ENCODE measurements around the gene PACSIN2. TPM values are rescaled to one million over a fixed set of nuclear protein-coding genes. Genes with fewer than 3 reads are reported as not detected.

Gene PACSIN2
- polyA plus RNA-seq, 4 donors: 37.4 to 68.4 (median 63.4) TPM

DNA sequence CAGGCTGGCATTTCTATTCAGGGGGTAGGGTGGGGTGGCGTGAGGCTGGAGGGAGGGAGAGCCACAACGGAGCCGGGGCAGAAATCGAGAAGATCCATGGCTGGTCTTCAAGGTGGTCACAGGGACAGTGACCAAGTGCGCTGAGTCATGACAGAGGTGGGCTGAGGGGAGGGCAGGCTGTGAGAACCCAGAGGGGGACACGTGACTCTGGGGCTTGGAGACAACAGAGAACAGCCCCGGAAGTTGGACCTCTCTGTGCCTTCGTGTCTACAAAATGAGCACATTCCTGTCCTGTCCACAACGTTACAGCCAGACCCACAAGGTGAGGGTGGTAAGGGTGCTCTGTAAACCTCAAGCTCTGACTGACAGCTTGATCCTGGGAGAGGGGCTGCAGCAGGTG is 122.8 kb downstream of the PACSIN2 start:
- no peak for DNase-seq (ENCODE audit: low read depth in 4 of 4, low spot score in 3 of 4)

DNA sequence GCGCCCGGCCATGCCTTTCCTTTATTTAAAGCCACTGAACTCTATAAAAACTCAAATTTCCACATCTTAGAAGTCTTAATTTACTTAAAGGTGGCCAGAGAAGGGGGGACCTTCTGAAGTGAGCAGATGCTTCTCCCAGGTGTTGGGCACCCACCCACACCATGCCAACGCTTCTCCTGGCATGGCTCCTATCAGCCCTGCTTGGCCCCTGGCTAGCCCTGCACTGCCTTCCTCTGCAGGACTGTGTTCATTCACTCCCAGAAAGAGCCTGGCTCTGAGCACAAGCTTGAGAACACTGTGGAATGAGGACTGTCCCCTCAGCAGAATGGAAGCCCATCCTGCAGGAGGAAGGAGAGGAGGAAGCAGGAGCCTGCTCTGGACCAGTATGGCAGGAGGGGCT is 123.3 kb downstream of the PACSIN2 start:
- DNase-seq (ENCODE audit: low read depth in 4 of 4, low spot score in 3 of 4): no peak

DNA sequence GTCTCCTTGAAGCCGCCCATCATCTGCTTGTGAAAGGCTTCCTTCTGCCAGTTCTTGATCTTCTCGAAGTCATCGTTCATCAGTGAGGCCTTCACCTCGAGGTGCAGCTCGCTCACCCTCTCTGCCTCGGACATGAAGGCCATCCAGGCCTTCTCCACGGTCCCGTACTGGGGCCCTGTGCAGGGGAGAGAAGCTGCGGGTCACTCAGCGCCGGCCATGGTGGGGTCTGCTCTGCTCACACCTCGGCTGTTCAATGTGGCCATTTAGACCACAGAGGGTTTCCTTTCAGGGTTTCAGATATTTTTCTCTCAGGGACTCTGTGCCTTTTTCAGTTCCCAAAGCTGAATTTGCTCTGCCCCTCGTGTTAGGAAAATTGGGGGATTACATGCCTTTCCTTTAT is 123.9 kb downstream of the PACSIN2 start:
- no peak for DNase-seq (ENCODE audit: low read depth in 4 of 4, low spot score in 3 of 4)

DNA sequence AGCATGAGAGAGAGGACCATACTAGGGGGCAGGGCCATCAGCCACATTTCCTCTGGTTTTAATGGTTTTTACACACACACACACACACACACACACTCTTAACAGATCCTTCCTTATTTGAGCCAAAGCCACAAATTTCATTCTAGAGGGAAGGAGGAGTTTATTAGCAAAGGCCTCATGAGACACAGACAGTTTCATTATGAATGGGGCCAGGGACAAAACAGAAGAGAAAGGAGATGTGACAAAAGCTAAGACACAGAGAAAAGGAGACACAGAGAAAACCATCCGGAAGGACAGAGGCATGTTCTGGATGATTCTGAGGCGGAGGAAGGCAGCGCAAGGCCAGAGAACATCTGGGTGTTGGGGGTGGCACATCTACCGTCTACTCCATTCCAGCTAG is 125.6 kb downstream of the PACSIN2 start:
- no peak for DNase-seq (ENCODE audit: low read depth in 4 of 4, low spot score in 3 of 4)

DNA sequence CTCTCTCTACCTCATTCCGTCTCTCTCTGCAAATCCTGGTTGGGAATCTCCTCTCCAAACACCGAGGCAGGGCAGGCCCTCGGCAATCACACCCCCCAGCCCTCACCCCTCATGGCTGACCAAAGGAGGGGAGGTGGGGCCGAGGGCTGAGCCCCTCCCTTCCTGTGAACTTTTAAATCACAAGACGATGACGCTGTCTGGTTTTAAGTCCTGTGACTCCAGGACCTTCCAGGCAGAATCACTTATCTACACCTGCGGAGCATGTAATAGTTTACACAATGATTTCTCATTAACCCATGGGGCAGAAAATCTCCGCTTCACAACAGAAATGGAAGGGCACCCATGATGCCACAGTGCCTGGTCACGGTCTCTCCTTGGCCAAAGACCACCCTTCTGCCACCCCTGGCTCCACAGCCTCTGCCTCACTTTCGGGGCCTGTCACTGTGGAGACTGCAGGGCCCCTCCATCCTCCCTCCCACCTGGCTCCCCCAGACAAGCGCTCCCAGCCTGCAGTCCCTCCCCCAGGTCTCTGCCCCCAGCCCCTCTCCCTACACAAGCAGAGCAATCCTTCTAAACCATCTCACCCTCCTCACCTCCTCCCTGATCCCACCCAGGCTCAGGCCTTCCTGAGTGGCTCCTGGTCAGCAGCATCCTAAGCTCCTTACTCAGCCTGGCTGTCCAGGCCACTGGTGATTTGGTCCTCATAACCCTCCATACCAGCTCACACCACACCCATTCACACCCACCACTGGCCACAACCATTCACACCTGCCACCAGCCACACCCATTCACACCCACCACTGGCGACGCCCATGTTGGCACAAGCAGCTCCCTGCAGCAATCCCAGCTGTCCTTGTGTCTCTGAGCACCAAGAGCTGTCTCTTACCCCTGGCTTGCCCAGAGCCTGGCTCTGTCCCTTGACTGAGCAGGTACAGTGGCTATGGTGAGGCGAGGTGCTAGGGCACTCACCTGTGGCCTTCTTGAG is 127.1 kb downstream of the PACSIN2 start:
- DNase-seq (ENCODE audit: low read depth in 4 of 4, low spot score in 3 of 4): no peak

DNA sequence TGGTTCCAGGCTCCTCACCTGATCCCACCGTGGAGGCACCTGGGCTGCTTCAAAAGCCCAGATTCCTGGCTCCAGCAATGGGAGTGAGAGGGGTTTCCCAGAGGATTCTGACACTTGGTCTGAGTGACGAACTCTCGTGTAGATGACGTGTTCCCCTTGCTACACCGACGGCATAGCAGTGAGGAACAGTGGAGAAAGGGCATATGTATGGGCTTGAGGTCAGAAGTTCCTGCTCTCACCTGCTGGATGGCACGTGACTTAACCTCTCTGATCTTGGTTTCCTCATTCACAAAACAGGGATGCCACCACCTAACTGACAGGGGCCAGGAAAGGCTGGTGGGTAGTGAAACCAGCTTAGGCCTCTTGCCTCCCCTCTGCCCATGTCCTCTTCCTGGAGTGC is 127.8 kb downstream of the PACSIN2 start:
- DNase-seq (ENCODE audit: low read depth in 4 of 4, low spot score in 3 of 4): no peak

DNA sequence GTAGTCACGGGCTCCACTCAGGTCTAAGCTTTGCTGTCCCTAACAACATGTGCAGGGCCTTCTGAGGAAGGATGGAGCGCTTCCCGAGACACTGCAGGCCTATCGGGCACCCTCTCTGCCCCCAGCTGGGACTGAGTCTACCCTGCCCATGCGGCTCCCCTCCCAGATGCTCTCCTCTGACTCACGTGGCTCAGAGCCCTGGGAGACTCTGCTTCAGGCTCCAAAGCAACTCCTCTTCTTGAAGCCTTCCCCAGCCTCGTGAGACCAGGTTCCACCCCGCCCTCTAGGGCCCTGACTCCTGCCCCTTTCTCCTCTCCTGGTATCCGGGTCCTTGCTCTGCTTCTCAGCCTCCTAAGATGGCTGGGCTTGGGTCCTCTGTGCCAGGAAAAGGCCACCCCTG is 129.5 kb downstream of the PACSIN2 start:
- DNase-seq (ENCODE audit: low read depth in 4 of 4, low spot score in 3 of 4): no peak

DNA sequence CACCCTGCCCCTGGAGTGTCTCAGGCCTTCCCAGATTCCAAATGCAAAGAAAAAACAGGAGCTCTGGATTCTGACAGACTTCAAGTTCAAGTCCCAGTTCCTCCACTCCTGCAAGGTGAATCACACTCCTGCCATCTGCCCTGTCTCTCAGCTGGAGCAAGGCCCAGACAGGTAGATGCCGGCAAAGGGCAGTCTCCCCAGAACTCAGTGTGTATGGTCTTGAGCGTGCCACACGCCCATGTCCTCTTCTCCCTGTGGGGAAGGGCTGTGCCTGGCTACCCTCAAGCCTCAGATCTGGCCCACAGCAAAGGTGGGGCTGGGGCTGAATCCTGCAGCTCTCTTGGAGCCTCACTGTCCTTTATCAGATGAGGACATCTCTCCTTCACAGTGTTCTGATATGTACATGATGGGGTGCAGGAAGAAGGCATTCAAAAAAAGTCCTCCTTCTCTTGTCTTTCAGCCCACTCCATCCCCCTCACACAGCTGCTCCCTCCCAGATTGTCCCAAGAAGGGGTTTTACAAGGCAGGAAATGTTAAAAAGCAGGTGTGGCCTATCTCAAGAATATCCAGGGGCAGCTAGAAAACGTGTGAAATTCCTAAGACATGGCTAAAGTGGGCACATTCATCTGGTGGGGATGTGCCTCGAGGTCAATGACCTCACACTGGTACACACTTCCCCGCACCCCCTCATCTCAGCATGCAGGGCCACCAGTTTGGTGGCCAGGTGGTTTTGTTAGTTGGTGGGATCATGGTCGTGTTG is 130.2 kb downstream of the PACSIN2 start:
- no peak for DNase-seq (ENCODE audit: low read depth in 4 of 4, low spot score in 3 of 4)

DNA sequence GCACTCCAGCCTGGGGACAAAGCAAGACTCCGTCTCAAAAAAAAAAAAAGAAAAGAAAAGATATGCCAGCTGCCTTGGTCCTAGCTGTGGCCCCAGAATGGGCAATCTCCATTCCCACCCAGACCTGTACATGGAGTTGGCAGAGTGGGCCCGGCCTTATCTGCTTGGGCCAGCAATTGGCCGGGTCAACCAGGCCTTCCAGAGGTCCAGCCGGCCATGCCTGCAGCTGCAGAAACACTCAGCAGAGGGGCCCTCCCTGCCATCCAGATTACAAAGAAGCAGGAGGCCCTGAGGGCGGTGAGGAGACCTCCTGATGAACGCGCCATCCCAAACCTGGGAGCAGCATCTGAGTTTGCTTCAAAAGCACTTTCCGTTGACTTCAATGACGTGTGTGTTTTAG is 131.0 kb downstream of the PACSIN2 start:
- no peak for DNase-seq (ENCODE audit: low read depth in 4 of 4, low spot score in 3 of 4)

DNA sequence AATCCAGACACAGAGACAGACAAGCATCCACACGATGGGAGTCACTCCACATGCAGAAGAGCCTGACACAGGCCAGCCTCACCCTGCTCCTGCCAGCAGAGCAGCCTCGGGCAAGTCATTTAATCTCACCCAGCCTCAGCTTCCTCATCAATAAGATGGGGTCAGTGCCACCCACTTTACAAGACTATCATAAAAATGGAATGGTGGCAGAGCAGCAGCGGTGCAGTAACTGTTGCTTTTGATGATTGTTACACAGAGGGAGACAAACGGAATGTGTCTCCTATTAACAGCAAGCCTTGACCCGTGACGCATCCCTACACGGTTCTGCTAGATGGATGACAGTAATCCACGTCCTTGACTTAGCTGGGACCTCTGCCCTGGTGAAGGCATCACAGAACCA is 131.8 kb downstream of the PACSIN2 start:
- DNase-seq (ENCODE audit: low read depth in 4 of 4, low spot score in 3 of 4): no peak

DNA sequence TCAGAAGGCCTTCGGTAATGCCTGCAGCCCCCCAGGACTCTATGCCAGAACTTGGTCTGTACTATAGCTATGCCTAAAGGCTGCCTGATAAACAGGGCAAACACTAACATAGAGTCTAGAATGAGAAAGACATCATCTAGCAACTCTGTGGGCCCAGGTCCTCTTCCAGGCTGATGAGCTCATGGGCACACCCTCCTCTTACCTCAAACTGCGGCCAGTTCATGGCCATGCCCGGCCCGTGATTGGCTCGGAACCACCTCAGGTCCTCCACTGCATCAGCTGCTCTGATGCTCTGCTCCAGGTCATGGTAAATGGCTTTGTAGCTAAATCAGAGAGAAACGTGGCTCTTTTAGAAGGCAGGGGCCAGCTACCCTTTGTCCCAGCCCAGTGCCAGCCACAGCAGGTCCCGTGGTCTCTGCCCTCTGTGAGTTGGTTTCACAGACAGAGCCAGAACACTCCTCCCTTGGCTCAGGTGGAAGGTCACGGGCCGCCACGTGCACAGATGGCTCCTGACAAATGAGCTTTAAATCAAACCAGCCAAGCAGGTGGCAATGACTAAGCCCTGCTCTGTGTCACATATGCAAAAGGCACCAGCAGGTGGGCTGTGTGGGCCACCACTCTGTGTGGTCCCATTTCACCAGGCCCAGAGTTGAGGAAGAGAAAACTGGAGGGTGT is 132.8 kb downstream of the PACSIN2 start:
- DNase-seq (ENCODE audit: low read depth in 4 of 4, low spot score in 3 of 4): no peak

DNA sequence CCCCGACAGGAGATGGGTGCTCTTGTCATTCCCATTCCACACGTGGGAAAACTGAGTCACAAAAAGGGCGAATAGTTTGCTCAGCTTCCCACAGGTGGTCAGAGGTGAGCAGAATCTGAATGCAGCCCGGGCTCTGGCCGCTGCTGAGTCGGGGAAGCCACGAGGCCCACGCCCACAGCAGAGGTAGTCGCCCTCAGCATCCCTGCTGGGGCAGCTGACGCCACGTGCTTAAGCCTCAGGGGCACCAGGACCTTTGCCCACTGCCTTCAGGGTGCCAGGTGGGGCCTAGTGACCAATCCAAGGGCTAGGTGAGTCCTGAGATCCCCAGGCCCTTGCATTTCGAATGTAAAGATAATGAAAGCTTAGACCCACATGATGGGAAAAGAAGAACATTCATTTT is 133.7 kb downstream of the PACSIN2 start:
- no peak for DNase-seq (ENCODE audit: low read depth in 4 of 4, low spot score in 3 of 4)

DNA sequence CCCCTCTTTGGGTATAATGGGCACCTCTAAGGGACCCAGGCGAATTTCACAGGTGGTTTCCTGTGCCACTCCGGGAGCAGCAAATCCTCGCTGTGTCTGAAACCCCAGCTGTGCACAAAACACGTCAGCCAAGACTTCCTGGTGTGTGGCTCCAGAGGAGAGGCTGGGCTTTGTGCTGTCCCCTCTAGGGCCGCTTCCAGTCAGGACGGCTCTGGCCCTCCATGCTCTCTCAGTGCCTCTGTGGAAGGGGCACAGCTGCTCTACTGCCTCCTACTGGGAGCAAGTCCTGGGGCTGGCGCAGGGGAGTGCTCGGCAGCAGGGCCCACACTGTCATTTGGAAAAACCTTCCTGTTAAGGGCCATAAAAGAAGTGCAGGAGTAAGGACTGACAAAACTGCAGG is 134.1 kb downstream of the PACSIN2 start:
- DNase-seq (ENCODE audit: low read depth in 4 of 4, low spot score in 3 of 4): no peak

DNA sequence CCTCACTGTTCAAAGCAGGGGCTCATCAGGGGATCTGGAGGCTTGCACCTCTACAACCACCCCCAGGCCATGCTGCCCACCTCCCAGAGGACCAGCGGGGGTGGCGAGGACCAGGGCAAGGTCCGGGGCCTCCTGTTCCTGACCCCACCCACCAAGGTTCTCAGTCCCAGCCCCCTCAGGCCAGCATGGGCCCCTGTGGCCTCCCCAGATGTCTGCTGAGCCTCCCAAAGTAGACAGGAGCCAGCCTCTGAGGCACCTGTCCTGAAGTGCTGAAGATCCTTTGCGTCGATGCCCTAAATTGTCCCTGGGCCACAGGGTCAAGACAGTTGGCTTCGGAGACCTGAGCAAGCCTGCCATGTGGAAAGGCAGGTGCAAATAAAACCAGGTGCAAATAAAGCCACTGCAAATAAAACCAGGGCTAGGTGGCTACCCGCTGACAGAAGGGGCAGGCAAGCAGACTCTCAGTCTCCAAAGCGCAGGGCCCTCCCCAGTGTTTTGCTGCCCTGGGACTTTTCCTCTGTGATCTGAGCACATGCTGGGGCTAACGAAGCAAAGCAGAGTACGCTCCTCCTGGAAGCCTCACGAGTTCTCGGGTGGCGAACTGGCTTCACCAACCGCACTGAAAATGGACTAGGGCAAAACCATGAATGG is 135.5 kb downstream of the PACSIN2 start:
- DNase-seq (ENCODE audit: low read depth in 4 of 4, low spot score in 3 of 4): no peak

DNA sequence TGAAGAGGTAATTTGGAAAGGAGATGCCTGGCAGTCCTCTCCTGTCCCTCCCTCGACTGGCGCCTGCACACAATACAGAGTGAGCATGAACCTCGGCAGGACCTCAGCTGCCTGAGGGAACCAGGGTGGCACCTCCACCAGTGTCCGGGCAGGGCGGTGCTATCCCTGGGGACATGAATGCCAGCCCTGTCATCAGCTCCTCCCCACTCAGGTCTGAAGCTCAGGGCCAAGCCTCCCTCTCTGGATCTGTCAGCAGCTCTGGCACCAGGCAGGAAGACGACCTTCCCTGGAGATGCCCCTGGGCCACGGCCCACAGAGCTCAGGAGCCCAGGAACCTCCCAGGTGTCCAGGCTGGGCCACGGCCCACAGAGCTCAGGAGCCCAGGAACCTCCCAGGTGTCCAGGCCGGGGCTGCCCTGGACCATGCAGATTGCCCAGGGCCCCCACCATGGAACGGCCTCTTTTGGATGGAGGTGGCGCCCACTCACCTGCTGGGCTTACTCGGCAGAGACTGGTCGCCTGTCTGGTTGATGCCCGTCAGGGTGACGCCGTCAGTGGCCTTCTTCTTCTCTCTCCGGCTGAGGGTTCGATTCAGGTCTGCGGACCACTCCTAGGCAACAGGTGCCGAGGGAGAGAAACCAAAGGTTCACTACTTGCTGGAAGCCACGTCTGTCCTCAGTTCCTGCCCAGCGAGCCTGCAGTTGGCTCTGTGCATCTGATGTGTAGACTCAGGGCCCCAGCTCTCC is 136.2 kb downstream of the PACSIN2 start:
- no peak for DNase-seq (ENCODE audit: low read depth in 4 of 4, low spot score in 3 of 4)

DNA sequence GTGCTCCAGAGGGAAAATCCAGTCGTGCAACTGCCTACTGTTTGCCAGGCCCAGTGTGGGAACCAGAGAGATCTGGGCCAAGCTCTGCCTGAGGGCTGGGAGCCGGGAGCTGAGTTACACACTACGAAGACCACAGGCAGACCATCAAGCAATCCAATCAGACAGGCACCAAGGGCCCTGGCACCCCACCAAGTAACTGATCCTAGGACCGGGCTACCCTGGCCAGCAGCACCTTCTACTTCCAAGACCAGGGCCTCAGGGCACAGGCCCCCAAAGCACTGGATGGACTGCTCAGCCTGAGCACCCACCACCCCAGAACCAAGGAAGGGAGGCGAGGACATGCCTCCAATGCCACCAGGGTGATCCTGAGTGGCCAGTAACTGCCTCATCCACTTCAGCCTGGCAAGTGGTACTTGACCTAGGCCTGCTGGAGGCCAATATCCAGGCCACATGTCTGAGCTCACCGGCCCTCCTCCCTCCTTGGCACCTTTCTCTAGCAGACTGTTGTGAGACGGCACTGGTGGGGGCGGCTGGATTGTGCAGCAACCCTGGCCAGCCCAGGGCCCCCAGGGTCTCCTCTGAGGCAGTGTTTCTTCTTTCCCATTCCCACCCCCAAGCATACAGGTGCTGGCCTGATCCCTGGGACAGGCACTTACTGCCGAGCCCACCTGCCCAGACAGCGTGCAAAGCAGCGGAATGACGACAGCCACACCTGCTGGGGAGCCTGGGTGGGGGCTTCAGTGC is 137.2 kb downstream of the PACSIN2 start:
- no peak for DNase-seq (ENCODE audit: low read depth in 4 of 4, low spot score in 3 of 4)

DNA sequence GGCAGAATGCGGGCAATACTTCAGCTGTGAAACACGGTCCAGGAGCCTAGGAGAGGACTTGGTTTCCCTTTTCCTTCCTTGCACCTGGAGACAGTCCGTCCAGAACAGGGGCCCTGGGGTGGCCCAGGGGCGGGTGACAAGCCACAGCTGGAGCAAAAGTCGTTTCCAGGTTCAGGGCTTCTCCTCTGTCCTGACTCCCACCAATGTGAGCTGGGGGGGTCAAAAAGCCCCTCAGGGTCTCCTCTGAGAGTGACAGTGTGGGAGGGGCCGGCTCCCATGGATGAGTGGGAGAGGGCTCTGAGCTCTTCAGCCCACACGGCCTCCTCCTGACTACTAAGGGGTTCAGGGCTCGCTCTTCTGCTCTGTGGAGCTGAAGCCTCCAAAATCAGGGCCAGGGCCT is 137.8 kb downstream of the PACSIN2 start:
- no peak for DNase-seq (ENCODE audit: low read depth in 4 of 4, low spot score in 3 of 4)

DNA sequence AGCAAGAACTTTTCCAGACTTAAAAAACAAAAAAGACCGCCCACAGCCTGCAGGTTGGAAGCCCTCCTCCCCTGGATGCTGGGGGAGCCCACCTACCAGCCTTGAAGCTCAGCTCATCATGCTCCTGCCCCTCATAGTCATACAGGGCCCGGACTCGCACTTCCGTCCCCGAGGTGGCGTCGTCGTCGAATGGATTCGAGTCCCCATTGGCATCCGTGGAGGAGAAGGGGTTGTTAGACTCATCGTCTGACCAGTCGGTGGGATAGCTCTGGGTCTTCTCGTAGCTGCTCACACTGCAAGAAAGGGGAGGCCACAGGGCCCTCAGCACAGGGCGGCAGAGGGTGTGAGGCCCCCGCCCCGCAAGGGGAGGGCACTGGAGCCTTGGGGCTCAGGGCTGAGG is 138.9 kb downstream of the PACSIN2 start:
- no peak for DNase-seq (ENCODE audit: low read depth in 4 of 4, low spot score in 3 of 4)

DNA sequence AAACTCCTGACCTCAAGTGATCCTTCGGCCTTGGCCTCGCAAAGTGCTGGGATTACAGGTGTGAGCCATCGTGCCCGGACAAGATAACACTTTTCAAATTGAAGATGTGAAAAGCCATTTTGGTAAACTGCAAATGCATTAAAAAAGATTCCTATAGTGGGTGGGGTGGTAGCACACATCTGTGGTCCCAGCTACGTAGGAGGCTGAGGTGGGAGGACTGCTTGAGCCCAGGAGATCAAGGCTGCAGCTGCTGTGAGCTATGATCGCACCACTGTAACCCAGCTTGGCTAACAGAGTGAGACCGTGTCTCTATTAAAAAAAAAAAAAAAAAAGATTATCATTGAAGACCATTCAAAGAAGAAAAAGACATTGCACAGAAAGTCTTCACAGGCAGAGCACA is 140.9 kb downstream of the PACSIN2 start:
- no peak for DNase-seq (ENCODE audit: low read depth in 4 of 4, low spot score in 3 of 4)

Data from left renal pelvis (tissue), 4 donors.